GM19463 (cell line): ENCODE measurements around the gene MROH7.

Experiments used
- ATAC-seq: cut with Tn5 transposase; IDR thresholded peaks from one replicate; pipeline ENCODE4 v1.9.1; 2021; ENCODE audit warnings: mild to moderate bottlenecking, moderate library complexity; ENCODE audit not compliant: unreplicated experiment

Gene MROH7

DNA sequence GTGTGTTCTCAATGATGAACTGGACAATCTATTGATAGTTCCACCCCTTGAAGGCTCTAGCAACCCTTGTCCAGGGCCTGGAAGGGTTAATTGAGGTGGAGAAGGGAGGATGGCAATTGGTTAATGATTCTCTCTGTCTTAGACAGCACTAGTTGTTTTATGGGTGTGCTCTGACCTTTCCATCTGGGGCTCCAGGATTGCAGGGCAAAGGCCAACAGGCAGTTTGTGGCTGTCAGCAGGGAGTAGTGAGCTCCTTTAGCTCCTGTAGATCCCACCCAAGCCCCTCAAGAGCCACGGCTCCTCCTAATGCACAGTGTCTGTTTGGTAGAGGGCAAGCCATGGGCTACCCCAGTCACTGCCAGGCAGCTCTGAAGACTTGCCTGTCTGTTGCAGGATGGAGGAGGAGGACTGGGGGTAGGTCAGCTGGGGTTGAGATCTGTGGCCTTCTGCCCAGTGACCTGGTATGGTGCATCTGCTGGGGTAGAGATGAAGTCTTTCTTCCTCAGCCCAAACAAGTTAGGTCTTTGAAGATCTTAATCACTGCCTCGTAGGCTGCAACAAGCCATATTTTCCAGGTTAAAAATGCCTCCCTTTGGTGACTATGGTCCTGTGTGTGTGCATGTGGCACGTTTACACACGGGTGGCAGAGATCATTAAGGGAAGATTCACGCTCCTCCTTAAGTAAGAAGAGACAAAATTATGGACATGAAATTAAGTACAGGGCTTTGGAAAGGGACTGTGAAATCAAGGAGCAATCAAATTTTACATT, 7.7 kb downstream of the MROH7 start:
- no peak for ATAC-seq

DNA sequence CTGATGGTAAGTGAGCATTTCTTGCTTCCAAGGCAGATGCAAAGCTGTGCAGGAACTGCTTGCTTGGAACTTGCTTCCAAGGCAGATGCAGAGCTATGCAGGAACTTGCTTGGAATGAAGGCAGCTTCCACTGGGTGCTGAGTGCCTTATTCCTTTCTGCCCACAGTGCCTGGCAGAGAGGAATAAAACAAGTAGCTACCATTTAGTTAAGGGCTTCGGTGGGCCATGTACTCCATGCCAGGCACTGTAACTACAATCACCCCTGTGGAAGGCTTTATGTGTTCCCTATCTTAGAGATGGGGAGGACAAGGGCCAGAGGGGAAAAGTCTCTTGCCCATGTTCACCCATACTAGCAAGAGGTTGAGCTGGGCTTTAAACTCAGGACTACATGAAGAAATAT, 8.3 kb downstream of the MROH7 start:
- ATAC-seq = no peak

DNA sequence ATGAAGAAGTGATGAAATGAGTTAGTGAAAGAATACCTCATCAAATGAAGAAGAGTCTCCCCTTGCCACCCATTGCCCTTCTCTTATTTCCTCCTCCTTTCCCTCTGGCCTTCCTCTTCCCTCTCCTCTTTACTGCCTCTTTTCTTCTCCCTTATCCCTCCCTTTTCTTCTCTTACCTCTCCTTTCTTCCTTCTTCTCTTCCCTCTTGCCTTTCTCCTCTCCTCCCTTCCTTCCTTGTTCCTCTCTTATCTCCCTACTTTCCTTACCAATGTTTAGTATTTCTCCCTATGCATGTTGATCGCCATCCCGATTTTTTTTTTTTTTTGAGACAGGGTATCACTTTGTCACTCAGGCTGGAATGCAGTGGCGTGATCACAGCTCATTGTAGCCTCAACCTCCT, 8.8 kb downstream of the MROH7 start:
- no peak for ATAC-seq

- no peak for ATAC-seq
Observed at GRCh38 chr1:54651608-54652007, 10.0 kb downstream of the MROH7 start.

- no peak for ATAC-seq
Observed at GRCh38 chr1:54652168-54652567, 10.6 kb downstream of the MROH7 start.

DNA sequence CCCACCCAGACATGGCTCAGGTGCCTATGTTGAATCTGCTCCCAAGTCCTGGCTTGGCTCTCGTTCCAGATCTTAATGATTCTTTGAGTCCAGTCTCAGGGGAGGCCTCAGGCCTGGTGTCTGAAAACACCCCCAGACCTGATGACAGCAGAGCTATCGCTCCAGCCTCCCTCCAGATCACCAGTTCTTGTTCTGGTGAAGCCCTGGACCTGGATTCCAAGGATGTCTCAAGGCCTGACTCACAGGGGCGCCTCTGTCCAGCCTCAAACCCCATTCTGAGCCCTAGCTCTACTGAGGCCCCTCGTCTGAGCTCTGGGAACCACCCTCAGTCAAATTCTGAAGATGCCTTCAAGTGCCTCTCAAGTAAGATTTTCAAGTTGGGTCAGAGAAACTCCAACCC, 11.4 kb downstream of the MROH7 start:
- no peak for ATAC-seq

DNA sequence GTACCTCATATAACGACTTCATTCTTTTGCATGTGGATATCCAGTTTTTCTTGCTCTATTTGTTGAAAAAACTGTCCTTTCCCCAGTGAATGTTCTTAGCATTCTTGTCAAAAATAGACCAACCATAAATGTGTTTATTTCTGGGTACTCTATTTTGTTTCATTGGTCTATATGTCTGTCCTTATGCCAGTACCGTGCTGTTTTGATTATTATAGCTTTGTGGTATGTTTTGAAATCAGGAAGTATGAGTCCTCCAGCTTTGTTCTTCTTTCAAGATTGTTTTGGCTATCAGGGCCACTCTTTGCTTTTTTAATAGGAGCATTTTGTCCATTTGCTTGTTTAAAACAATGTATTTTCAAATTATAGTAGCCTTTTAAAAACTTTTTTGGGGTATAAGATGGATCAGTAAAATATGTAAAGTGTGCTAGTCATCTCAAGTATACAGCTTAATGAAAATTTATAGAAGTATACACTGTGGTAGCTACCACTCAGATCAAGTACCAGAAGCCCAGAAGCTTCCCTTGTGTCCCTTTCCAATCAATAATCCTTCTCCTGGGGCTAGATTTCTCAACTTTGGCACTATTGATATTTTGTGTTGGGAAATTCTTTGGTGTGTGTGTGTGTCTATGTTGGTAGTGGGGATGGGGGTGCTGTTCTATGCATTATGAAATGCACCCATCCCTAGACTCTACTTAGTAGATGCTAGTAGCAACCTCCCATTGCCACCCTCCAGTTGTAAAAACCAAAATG, 16.8 kb downstream of the MROH7 start:
- ATAC-seq = no peak

DNA sequence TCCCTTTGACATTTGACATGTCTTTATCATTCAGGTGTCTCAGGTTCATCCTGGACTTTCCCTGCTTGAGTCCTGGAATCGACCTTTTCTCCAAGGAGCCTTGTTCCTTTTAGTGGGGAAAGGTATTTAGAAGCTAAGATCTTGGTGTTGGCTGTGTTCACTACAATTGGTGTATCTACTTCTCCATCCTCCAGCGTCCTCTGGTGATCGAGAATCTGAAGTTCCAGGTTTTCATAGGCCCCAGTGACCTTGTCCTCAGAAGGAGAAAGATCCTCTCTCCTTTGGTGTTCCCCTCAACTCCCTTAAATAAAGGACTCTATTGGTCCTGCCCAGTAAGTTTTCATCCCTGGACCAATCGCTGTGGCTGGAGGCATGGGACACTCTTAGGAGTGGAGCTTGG, 22.1 kb downstream of the MROH7 start:
- no peak for ATAC-seq

DNA sequence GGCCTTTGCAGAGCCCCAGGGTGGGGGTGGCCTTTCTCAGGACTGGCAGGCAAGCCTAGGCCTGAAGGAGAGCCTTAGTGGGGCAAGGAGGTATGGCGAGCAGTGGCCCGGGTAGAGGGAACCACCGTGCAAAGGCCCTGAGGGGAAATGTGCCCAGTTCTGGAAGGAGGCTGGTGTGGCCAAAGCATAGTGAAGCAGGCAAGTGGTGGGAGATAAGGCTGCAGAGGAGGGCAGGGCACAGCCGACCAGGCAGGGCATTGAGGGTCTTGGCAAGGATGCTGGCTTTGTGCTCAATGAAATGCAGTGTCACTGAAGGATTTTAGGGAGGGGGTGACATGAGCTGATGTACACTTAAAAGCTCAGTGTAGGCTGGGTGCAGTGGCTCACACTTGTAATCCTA, 22.8 kb downstream of the MROH7 start:
- no peak for ATAC-seq

- ATAC-seq = no peak
Observed at GRCh38 chr1:54665852-54666251, 24.3 kb downstream of the MROH7 start.

DNA sequence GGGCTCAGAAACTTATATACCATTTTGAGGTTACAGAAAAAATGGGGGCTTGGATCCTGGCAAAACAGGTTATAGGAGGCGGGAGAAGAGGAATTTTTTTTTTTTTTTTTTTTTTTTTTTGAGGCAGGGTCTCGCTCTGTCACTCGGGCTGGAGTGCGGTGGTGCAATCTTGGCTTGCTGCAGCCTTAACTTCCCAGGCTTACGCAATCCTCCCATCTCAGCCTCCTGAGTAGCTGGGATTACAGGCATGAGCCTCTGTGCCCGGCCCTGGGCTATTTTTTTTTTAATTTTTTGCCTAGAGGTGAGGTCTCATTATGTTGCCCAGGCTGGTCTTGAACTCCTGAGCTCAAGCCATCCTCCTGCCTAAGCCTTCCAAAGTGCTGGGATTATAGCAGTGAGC, 24.7 kb downstream of the MROH7 start:
- no peak for ATAC-seq

DNA sequence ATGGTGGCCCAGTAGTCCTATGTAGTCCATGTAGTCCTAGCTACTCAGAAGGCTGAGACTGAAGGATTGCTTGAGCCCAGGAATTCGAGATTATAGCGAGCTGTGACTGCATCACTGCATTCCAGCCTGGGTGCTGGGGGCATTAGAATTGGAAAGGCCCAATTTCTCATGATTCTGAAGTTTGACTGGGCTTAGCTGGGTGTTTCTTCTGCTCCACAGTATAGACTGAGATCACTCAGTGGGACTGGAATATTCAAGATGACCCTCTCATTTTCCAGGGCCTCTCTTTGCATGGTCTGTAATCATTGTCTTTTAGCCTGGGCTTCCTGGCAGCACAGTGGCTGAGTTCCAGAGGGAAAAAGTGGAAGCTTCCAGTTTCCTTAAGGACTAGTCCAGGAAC, 26.2 kb downstream of the MROH7 start:
- ATAC-seq = no peak

DNA sequence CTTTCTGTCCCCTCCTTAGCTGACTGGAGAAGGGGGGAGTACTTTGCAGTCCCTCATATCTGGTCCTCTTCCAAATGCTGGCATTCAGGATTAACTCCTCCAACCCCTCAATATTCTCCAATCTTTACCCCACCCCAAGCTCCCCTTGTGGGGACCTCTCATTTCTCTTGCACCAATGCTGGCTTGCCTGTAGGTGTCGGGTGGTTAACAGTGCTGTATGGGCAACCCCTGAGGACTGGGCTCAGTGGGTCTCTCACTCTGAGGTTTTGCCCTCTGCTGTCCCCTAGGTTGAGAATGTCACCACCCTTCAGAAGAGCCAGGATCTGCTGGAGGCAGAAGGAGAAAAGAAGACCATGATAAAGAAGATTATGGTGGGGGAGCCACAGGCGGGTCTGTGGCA, 27.0 kb downstream of the MROH7 start:
- ATAC-seq = no peak

GRCh38 chr1:54671985-54672608, 30.5 kb downstream of the MROH7 start:
- peak; percentile 53 for ATAC-seq

- ATAC-seq = no peak
Observed at GRCh38 chr1:54678776-54679643, 37.4 kb downstream of the MROH7 start.

- no peak for ATAC-seq
Observed at GRCh38 chr1:54679706-54680105, 38.1 kb downstream of the MROH7 start.

- ATAC-seq = no peak
Observed at GRCh38 chr1:54680387-54680786, 38.8 kb downstream of the MROH7 start.

DNA sequence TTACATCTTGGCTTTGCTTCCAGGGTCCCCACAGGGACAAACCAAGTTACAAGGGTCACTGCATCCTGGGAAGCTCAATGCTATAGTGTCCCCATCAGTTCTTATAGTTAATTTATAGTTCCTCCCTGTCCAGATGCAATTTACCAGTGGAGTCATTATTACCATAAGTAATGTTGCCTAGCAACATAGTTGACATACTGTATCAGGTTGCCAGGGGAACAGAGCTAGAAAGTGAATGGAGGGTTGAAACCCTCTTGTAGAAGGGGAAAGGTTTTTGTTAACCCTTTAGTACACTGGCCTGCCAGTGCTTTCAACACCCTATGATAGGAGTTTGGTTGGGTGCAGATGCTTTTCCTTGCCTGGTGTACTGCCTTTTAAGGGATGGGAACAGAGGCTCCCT, 39.8 kb downstream of the MROH7 start:
- no peak for ATAC-seq

DNA sequence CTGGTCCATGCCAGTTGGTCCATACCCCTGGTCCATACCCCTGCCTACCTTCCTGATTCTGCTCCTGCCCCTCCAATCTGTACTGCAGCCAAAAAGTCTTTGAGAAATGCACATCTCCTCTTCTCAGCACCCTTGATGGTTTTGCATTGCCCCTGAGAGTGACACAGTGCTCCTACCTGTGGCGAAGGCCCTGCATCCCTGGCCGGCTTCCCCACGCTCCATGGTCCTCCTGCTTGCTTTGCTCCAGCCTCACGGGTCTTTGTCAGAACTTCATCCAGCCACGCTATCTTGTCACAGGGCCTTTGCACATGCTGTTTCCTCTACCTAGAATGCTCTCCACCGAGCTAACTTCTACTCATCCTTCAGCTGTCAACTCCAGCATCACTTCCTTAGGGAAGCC, 41.9 kb downstream of the MROH7 start:
- no peak for ATAC-seq

GRCh38 chr1:54685335-54685905, 43.8 kb downstream of the MROH7 start:
- no peak for ATAC-seq

DNA sequence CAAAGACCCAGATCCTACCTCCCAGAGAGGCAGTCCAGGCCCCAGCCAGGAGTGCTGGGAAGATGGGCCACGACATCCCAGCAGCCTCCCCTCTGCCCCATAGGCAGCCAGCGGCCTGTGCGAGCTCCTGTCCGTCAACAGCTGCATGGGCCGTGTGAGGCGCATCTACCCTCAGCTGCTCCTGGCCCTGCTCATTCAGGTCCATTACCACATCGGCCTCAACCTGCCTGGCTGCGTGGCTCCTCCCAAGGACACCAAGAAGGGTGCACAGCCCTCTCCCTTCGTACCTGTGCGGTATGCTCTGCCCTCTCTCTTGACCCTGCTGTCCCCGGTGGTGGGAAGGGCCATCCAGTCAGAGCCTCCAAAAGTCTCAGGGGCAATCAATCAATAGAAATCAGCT, 44.6 kb downstream of the MROH7 start:
- ATAC-seq = no peak
